GM21529 (cell line): ENCODE data around the gene SLC43A3.
"Not testable (repeated sequence)": the region's sequence is repeated elsewhere in the genome, so short reads cannot be mapped to it uniquely, and the experiment has no call there.

Source experiments
- ATAC-seq: cut with Tn5 transposase; IDR thresholded peaks from one replicate; pipeline ENCODE4 v1.9.1; 2021; ENCODE audit not compliant: unreplicated experiment

SLC43A3 gene

GRCh38 chr11:57387289-57388030, 39.5 kb downstream of the SLC43A3 start:
- ATAC-seq: no peak

- no peak for ATAC-seq
Observed at GRCh38 chr11:57386178-57386940, 40.6 kb downstream of the SLC43A3 start.

GRCh38 chr11:57380975-57381374, 45.9 kb downstream of the SLC43A3 start, which contains the start of gene PRG3:
TSS of gene PRG3 (minus strand) at chr11:57381150. CDS start at chr11:57380708, 442 bp downstream.
- no peak for ATAC-seq

GRCh38 chr11:57379732-57380131, 47.2 kb downstream of the SLC43A3 start:
- no peak for ATAC-seq

GRCh38 chr11:57378186-57378585, 48.7 kb downstream of the SLC43A3 start:
- ATAC-seq: no peak

GRCh38 chr11:57377107-57377506, 49.8 kb downstream of the SLC43A3 start:
- no peak for ATAC-seq

GRCh38 chr11:57376095-57377090, 50.5 kb downstream of the SLC43A3 start:
- ATAC-seq: no peak

GRCh38 chr11:57375490-57375889, 51.4 kb downstream of the SLC43A3 start:
- no peak for ATAC-seq

- ATAC-seq: no peak
Observed at GRCh38 chr11:57374966-57375365, 52.0 kb downstream of the SLC43A3 start.

GRCh38 chr11:57373146-57373545, 53.8 kb downstream of the SLC43A3 start:
- ATAC-seq: no peak

- ATAC-seq: no peak
Observed at GRCh38 chr11:57370941-57371340, 56.0 kb downstream of the SLC43A3 start.

GRCh38 chr11:57370251-57370650, 56.7 kb downstream of the SLC43A3 start:
- ATAC-seq: no peak

GRCh38 chr11:57368845-57369232, 58.1 kb downstream of the SLC43A3 start:
- ATAC-seq: no peak

- ATAC-seq: no peak
Observed at GRCh38 chr11:57368106-57368844, 58.6 kb downstream of the SLC43A3 start.

GRCh38 chr11:57364851-57365660, 61.9 kb downstream of the SLC43A3 start:
- ATAC-seq: no peak

- no peak for ATAC-seq
Observed at GRCh38 chr11:57363131-57364080, 63.5 kb downstream of the SLC43A3 start.

- ATAC-seq: no peak
Observed at GRCh38 chr11:57361926-57362325, 65.0 kb downstream of the SLC43A3 start.

- not testable (repeated sequence) for ATAC-seq
Observed at GRCh38 chr11:57361420-57361819, 65.5 kb downstream of the SLC43A3 start.
